Hepatocyte (in vitro differentiated cells): ENCODE data around the gene SNX24.

Experiments used
- EZH2 ChIP-seq: fragments of 200-600 bp; sonication (generic); IDR thresholded peaks from 2 replicates; pipeline ENCODE4 v1.6.1; 2016; ENCODE audit warnings: antibody characterized with exemption, mild to moderate bottlenecking, borderline replicate concordance
- TF ChIP-seq, protein P1 (sequence below): fragments of 200-600 bp; sonication (generic); IDR thresholded peaks from 2 replicates; pipeline ENCODE4 v1.5.1; 2016; ENCODE audit warnings: antibody characterized with exemption, mild to moderate bottlenecking; ENCODE audit not compliant: poor library complexity

DNA sequence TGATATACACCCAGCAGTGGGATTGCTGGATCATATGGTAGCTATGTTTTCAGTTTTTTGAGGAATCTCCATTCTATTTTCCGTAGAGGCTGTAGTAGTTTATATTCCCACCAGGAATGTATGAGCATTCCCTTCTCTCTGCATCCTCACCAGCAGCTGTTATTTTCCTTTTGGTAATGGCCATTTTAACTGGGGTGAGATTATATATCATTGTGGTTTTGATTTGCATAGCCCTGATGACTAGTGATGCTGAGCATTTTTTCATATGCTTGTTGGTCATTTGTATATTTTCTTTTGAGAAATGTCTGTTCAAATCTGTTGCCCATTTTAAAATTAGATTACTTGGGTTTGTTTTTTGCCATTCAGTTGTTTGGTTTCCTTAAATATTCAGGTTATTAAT lies 202.3 kb downstream of the SNX24 start:
- TF ChIP-seq, protein P1, sequence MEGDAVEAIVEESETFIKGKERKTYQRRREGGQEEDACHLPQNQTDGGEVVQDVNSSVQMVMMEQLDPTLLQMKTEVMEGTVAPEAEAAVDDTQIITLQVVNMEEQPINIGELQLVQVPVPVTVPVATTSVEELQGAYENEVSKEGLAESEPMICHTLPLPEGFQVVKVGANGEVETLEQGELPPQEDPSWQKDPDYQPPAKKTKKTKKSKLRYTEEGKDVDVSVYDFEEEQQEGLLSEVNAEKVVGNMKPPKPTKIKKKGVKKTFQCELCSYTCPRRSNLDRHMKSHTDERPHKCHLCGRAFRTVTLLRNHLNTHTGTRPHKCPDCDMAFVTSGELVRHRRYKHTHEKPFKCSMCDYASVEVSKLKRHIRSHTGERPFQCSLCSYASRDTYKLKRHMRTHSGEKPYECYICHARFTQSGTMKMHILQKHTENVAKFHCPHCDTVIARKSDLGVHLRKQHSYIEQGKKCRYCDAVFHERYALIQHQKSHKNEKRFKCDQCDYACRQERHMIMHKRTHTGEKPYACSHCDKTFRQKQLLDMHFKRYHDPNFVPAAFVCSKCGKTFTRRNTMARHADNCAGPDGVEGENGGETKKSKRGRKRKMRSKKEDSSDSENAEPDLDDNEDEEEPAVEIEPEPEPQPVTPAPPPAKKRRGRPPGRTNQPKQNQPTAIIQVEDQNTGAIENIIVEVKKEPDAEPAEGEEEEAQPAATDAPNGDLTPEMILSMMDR: no peak
- no peak for TF ChIP-seq EZH2
